GM18520 (cell line): ENCODE data around the gene RPTOR.
"Not testable (repeated sequence)": the region's sequence is repeated elsewhere in the genome, so short reads cannot be mapped to it uniquely, and the experiment has no call there.

Experiments
- ATAC-seq: cut with Tn5 transposase; IDR thresholded peaks from one replicate; pipeline ENCODE4 v1.9.1; 2021; ENCODE audit not compliant: unreplicated experiment

The RPTOR gene

DNA sequence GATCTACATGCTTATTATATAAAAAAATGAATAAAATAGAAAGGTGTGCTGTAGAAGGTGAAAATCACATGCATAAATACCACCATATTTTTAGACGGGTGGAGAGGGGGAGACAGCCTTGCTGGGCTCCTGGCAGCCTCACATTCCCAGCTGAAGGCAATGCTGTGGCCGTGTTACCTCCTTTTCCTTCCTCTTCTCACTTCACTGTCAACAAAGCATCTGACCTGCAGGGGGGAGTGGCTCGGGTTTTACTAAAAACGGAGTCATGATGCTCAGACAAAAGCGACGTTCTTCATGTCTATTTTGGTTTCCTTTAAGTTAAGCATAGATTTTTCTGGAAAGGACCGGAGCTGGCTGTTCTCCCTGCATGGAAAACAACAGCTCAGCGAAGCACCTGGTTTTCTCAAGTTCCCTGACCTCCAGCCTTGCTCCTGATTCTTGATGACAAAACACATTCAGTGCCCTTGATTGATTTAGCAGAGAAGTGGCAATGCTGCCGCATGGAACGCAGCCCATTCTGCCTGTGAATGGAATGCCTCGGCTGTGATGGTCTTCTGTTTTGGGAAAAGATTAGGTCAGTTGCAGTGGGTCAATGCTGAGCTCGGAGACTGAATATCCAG is 5.5 kb upstream of the RPTOR start:
- no peak for ATAC-seq

DNA sequence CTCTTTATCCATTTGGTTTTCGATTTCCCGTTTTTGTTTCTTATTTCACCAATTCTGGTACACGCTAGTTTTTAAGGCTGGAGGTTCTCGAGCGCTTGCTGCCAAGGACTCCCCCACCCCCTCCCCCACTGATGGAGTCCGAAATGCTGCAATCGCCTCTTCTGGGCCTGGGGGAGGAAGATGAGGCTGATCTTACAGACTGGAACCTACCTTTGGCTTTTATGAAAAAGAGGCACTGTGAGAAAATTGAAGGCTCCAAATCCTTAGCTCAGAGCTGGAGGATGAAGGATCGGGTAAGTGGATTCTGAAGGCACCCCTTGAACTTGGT is 825 bp downstream of the RPTOR start:
- ATAC-seq = no peak

DNA sequence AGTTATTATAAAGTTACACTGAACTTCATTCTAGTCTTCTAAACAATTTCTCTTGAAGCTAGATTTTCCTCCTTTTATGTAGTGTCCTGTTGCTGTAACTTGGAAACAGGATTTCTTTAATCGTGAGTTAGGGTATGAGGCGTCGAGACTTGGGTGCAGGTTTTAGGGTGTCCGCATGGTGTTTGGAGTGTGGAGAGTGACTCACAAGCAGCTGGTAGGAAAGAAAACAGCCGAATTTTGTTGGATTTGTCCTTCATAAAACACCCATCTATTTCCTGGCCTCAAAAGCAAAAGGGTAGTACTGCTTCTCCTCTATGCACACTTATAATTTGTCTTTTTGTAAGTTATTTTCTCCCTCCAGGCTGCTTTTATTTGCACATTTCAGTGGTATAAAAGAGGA is 1.6 kb downstream of the RPTOR start:
- ATAC-seq = no peak

DNA sequence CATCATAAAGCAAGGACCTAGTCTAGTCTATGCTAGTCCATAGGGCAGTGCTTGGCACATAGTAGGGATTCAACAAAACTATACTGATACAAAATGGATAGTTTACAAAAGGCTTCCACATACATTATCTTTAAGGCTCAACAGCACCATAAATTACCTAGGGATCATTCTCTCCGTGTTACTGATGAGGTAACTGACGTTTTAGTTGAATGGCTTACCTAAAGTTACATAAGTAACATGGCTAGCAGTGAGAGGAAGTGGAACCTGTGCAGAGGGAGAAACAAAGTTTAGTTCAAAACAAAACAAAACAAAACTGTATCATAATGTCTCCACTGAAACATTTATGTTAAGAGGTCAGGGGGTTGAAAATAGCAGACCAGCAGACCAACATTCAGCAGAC is 7.9 kb downstream of the RPTOR start:
- ATAC-seq = no peak

DNA sequence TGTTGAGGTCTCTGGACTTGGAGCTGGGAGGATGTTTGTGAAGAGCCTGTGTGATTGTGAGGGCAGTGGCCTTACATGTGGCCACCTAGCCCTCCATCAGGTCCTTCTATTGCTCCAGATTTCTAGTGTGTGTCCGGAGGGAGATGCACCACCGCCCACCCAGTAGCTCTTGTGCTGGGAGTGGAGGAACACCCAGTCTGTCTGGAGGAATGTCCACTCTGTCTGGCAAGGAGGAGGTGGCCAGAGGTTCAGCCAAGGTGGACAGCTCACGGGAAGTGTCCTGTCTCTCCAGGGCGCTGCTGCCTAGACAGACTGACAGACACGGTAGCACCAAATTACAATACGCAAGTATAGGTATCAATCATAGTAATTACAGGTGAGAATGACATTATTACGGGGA is 10.6 kb downstream of the RPTOR start:
- no peak for ATAC-seq

DNA sequence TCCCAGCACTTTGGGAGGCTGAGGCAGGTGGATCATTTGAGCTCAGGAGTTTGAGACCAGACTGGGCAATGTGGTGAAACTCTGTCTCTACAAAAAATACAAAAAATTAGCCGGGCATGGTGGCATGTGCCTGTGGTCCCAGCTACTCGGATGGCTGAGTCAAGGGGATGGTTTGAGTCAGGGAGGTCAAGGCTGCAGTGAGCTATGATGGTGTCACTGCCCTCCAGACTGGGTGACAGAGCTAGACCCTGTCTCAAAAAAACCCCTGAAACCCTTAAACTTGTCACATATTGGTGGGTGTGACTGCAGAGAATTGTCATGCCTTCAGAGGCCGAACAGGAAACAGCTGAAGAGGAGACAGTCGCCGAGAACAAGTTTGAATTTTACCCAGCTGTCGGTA is 13.4 kb downstream of the RPTOR start:
- no peak for ATAC-seq

DNA sequence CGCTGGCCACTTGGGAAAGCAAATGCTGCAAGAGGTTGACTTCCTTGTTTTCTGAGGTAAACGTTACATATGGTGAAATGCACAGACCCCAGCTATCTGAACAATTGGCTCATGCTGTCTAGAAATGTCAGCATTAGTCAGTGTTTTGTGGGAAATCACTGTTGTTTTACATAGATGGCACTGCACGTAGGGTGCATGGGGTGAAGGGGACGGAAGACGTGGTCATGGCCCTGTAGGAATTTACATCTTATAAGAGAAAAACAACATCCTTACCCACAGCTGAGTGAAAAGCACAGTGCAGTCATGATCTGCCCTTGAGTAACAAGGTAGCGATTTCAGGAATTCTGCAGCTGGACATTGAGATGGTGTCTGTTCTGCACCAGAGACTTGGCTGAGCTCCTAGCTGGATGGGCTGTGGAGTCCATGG is 15.2 kb downstream of the RPTOR start:
- ATAC-seq = no peak

DNA sequence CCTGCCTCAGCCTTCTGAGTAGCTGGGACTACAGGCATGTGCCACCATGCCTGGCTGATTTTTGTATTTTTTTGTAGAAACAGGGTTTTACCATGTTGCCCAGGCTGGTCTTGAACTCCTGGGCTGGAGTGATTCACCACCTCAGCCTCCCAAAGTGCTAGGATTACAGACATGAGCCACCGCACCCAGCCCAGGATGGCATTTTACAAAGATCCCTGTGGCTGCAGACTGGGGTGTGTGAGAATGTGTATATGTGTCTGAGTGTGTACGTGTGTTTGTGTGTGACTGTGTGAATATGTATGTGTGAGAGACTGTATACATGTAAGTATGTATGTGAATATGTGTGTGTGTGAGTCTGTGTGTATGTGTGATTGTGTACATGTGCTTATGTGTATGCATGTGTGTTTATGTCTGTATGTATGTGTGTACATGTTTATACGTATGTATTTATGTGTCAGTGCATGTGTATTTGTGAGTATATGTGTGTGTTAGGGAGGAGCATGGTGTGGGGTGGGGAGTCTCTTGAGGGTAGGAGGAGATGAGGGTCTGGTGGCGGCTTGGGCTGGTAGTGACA is 17.0 kb downstream of the RPTOR start:
- no peak for ATAC-seq

DNA sequence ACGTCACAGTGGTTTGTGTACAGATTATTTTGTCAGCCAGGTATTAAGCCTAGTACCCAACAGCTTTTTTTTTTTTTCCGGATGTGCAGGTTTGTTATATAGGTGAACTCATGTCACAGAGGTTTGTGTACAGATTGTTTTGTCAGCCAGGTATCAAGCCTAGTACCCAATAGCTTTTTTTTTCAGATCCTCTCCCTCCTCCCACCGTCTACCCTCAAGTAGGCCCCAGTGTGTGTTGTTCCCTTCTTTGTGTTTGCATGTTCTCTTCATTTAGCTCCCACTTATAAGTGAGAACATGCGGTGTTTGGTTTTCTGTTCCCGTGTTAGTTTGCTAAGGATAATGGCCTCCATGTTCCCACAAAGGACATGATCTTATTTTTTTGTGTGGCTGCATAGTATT is 19.9 kb downstream of the RPTOR start:
- no peak for ATAC-seq

DNA sequence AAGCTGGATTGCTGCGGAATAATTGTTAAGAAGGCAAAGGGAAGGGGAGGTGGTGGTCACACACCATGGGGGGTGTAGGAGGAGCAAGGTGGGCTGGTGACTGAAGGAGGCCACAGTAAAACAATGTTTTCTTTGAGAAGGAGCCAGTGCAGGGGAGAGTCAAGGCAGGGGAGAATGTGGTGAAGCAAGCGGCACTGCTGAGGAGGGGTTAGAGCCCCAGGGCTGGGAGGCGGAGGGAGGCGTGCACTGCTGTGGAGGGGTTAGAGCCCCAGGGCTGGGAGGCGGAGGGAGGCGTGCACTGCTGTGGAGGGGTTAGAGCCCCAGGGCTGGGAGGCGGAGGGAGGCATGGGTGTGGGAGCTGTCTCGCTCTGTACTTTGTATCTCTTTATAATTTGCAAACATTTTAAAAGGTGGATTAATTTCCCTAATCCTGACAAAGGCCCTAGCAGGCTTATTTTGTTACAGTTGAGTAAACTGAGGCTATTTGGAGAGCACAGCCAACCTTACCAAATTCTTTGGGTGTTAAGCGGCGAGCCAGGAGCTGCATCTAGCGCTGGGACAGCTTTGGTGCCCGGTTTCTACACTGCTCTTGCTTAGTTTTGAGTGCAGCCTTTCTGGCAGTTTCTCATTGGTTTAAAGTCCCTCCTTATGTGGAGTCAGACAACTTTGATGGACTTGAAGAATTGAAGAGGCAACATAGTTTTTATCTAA is 20.9 kb downstream of the RPTOR start:
- no peak for ATAC-seq

DNA sequence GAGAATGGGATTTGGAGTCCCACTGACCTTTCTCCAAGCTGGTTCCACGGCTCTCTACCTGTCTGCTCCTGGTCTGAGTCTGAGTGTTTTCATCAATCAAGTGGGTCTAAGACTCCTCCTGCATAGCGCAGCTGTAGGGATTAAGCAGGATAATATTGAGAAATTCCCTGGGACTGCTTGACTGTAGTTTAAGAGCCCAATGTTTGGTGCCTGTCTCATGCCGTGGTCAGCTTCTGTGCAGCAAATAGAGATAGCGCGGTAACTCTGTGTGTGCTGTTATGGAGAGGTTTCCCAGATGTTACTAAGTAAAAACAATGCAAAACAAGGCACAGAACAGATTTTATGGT is 21.4 kb downstream of the RPTOR start:
- ATAC-seq = no peak

DNA sequence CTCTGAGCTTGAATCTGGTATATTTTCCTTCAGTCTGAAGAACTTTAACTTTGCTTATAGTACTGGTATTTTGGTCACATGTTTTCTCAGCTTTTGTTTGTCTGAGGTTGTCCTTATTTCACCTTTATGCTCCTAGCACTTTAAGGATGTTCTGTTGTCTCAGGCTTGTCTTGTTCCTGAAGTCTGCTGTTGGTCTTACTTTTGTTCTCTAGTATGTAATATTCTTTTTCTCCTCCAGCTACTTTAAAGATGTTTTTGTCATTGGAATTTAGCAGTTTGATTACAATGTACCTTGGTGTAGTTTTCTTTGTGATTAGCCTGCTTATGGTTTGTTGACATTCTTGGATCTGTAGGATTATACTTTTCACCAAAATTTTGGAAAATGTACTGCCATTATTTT is 23.6 kb downstream of the RPTOR start:
- no peak for ATAC-seq

DNA sequence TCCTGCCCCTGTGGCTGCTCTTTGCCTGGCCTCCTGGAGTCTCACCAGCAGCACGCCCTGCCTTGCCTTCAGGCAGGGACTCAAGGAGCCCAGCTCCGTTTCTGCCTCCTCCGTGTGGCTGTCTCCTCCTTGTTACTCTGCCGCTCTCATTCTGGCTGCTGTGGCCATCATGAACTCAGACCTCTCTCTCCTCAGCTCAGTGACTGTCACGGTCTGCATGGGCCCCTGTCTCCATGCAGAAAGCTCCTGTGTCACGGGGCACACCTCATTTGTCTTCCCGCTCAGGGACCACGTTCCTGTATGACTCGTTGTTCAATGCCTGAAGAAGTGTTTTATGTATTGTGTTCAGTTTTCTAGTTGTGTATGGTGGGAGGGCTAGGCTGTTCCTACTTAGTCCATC is 25.3 kb downstream of the RPTOR start:
- no peak for ATAC-seq

DNA sequence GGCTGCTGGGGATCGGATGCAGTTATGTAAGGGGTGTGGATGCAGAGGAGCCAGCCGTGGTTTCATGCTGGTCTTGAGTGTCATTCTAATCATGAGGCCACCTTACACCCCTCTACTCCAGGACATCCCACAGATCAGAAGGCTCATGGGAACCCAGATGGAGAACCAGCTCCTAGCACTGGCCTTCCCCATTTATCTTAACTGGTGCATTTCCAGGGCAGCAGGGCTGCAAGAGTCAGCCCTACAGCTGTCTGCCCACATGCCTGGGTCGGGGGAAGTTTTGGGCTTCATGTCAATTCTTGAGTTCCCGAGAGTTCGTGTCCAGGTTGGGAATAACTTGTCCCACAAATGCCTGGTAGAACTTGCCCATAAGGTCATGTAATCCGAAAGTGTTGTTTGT is 29.1 kb downstream of the RPTOR start:
- ATAC-seq = no peak

DNA sequence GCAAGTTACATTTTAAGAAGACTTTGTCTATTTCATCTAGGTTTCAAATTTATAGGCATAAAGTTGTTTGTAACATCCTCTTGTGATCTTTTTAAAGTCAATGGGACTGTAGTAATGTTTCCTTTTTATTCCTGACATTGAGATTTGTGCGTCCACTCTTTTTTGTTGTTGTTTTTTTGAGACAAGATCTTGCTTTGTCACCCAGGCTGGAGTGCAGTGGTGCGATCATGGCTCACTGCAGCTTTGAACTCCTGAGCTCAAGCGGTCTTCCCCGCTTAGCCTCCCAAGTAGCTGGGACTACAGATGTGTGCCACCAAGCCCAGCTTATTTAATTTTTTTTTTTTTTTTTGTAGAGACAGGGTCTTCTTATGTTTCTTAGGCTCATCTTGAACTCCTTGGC is 29.9 kb downstream of the RPTOR start:
- ATAC-seq = no peak

DNA sequence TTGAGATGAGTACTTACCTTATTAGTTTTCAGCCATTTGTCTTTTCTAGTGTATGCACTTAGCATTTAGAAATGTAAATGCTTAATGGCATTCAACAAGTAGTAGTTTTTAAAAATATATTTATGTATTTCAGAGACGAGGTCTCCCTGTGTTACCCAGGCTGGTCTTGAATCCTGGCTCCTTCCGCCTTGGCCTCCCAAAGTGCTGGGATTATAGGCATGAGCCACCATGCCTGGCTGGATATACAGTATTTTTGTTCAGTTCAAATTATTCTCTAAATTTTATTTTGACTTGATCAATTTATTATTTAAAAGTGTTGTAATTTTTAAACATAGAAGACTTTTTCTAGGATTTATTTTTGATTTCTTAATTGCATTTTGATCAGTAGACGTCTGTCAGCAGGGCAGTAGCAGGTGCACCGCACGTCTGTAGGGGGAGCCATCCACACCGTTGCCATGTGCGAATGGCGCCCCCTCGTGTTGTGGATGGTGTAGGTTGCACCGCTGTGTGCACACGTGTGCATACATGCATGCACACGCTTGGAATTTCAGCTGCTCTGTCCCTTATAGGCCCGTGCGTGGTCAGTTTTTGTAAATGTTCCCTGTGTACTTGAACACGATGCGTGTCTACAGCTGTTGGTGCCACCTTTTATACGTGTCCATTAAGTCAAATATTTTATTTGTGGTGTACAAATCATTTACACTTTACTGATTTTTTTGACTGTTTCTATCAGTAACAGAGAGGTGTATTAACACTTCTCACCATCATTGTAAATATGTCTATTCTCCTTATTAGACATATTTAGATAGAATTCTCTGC is 30.6 kb downstream of the RPTOR start:
- peak; percentile 73 for ATAC-seq

DNA sequence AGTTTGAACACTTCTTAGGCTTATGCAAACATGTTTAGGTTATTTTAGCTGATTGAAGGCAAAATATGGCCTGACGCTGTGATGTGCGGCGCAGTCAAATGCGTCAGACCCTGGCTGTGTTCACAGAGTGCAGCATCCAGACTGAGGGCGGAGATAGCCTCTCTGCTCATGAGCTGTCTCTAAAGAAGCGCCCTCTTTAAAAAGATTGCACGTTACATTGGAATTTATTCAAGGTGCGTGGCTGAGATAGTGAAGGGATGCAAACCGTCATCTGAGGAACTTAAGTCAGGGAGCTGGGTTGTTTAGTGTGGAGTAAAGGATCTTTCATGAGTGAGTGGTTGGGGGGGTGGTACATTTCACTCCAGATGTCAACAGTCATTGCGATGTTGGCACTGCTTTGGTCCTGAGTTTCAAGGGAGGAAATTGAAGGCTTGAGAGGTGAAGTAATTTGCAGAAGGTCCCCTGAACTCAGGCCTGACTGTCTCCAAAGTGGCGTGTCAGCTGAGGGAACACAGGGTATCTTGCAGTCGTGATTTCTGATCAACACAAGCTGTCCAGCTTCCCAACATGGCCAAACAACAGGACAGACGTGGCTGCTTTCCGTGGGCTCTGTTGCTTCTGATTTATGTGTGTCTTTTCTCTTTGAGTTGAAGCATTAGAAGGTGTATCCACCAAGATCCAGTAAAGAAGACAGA is 33.4 kb downstream of the RPTOR start:
- ATAC-seq = no peak

DNA sequence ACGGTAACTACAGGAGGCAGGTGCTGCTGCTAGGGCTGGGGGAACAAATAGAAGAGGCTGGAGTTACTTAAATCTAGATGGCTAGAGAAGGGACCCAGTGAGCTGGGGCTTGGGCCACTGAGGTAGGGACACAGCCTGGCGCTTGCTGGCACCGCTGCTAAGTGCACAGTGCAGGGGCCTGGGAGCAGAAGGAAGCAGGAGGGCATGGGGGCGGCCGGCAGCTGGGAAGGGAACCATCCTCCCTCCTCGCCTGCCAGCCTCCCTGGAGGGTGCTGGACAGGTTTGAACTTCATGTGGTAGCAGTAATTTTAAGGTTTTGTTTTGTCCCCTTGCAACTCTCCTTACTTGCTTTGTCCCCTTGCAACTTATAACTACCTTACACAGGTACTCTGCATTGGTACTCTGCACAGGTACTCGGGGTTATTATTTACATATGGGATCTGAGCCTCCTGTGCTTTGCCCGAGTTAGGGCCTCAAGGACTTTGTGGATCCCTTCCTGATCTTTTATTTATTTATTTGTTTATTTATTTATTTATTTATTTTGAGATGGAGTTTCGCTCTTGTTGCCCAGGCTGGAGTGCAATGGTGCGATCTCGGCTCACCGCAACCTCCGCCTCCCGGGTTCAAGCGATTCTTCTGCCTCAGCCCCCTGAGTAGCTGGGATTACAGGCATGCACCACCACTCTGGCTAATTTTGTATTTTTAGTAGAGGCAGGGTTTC is 34.2 kb downstream of the RPTOR start:
- ATAC-seq = not testable (repeated sequence)

DNA sequence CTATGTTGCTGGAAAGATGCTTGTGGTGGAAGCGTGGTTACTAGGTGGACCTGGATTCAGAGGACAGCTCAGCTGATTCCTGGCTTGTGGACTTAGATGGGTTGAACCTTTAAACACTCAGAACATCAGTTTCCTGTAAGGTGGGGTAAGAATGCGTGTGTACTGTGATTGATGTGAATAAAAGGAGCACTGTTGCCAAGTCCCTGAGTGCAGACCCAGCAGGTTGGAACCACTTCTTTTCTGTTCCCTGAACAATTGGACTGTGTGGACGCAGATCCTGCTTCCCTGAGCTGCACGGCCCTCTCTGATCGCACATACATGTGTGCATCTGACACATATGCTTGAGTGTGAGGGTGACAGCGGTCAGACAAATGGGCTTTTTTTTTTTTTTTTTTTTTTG is 37.5 kb downstream of the RPTOR start:
- ATAC-seq = no peak

DNA sequence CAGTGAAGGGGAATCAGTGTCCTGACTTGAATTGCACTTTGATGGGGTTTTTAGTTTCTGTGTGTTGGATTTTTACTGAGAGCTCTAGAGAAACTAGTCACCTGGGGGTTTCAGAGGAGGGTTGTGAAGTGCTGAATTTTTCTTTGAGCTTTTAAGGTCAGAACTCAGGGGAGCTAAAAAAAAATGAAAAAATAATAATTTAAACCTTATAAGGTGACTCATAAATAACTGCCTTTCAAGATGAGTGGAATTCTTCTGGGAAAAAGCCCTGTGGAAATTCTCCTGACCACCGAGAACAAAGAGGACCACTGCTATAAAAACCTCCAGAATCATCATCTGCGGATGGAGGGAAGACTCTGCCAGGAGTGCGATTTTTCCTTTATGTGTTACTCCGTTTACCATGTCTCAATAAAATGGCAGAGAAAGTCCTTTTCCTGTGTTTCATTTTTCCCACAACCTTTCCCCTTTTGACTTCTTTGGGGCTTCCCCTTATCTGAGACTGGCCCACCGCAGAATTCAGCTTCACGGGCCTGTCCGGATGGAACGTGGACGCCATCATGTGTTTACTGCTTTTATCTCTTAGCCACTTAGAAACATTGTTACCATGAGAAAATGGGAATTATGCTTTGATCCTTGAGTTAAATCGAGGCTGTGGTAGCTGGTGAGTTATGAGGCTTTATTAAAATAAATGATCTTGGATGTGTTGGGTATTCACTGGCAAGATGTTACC is 39.7 kb downstream of the RPTOR start:
- no peak for ATAC-seq
